ENCODE results near the gene CDH19.

The CDH19 gene, protein sequence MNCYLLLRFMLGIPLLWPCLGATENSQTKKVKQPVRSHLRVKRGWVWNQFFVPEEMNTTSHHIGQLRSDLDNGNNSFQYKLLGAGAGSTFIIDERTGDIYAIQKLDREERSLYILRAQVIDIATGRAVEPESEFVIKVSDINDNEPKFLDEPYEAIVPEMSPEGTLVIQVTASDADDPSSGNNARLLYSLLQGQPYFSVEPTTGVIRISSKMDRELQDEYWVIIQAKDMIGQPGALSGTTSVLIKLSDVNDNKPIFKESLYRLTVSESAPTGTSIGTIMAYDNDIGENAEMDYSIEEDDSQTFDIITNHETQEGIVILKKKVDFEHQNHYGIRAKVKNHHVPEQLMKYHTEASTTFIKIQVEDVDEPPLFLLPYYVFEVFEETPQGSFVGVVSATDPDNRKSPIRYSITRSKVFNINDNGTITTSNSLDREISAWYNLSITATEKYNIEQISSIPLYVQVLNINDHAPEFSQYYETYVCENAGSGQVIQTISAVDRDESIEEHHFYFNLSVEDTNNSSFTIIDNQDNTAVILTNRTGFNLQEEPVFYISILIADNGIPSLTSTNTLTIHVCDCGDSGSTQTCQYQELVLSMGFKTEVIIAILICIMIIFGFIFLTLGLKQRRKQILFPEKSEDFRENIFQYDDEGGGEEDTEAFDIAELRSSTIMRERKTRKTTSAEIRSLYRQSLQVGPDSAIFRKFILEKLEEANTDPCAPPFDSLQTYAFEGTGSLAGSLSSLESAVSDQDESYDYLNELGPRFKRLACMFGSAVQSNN

DNA sequence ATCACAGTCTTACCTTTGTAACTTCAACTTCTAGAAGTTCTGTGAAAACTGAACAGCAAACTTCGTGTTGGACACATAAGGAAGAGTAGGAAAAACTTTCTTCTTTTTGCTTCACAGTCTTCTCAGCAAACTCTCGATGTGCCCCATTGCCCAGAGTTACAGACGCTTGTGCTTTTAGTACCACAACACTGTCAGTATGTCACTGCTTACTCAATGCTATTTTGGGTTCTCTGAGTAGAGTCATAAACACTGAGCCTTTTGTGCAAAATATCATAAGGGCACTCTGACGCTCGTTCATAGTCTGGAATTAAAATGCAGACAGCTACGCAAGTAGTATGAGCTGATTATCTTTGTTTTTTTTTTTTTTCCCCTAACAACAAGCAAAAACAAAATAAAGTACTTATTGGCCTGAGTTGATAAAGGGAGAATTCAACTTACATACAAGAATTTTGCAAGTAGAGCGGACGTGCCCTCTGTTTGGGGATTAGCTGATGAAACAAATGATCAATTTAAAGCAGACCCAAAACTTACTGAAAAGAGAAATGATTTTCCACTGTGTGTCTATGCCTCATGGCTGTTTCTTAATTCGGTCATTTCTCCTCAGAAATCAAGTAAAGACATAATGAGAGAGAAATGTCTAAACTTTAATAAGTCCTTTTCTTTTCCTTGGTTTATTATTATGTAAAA is at the start of gene CDH19:
Gene CDH19 (minus strand): TSS at position 150 of the 687 bp plus-strand sequence. CDS start 31,886 bp downstream, outside the sequence.
- DNase-seq: no peak

DNA sequence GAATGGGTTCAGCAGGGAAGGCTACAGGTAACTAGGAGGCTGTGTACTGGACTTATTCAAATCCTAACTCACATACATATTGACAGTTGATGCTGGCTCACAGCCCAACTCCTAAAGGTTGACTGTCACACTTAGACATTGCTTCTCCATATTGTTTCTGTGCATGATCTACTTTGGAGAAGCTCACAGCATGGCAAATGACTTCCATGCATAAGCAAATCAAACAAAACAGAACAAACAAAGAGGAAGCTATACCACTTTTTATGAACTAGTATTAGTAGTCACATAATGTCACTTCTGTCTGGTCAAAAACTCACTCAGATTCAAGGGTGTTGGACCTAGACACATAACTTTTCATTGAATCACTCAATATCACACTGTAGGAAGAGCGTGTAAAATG is 43.8 kb upstream of the CDH19 start:
- no peak for DNase-seq

GRCh38 chr18:66646609-66647008 is 42.7 kb upstream of the CDH19 start:
- no peak for DNase-seq

DNA sequence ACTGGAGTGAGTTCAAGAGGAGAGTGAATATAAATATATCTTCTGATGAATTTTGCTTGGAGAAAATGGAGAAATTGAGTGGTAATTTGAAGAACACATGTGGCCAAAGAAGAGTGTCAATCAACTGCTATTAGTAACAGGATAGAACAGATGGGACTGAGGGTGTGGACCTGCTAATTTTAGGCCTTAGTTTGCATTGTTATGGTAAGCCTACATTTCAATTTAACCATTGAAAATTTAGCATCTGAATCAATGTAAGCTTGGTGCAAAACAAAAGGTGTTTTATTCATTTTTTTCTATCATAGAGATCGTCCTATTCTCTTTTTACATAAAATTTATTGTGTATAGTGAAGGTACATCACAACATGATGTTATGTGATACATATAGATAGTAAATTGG is 42.1 kb upstream of the CDH19 start:
- no peak for DNase-seq

DNA sequence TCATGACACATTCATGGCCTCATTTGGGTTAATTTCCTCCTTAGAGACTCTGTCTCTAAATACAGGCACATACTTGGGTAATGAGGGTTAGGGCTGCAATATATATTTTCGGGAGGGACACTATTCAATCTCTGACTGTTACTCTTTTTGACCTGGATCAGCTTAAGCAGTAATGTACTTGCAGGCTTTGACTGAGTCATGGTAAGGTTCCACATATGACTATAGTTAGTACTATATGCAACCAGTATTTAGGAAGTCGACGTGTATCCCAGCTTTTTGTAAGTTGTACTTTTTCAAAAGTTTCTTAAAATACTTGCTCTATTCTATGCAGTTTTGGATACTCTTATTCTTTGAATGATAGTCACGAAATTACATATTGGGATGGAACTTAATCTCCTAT is 37.2 kb upstream of the CDH19 start:
- DNase-seq: no peak

GRCh38 chr18:66640431-66640830 is 36.5 kb upstream of the CDH19 start:
- no peak for DNase-seq

GRCh38 chr18:66638856-66639629 is 35.2 kb upstream of the CDH19 start:
- no peak for DNase-seq

DNA sequence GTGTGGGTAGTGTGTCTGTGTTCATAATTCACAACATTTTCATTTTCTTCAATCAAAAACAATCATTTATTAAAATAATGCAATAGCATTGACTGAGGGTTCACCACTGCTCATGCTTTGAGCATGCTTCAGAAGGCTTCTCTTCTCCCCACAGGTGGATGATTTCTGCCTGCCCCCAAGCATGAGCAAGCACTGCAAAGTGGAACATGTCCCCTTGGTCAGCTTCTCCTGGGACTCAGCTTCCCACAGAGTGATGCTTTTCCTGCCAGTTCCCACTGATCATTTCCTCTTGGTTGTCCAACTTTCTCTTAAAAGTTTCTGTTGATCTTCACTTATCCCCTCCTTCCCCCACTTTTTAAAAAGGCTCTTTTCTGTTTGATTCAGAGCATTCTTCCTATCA is 31.5 kb upstream of the CDH19 start:
- DNase-seq: no peak

DNA sequence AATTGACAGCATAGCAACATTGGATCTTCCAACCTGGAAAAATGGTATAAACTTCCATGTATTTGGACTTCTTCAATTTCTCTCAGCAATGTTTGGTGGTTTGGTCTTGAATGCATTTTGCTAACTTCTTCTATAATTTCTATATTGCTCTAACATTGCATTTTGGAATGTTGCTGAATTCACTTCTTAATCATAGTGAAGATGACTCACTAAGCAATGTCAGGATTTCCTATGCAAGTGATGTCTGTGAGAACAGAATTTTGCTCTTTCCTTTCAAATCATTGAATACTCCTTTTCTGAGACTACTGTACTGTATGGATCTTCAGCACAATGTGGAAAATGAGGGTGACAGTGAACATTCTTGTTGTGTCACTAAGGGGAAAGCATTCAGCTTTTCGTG is 28.9 kb upstream of the CDH19 start:
- no peak for DNase-seq

DNA sequence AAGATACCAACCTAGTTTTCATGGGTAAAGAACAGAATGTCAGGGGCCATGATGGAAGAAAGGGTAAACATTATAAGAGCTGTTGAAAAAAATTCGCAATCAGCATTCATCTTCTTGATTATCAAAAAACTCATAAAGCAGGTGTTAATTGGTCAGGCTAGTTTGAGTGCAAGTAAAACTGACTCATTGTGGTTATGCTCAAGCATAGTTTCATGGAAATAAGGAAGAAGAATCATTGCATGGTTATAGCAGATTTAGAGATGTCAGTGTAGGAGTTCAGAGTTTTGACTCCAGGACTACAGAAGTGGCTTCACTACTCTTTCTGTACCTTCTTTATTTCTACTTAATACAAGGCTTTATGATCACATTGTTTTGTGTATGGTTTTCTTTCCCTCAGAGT is 26.9 kb upstream of the CDH19 start:
- DNase-seq: no peak

GRCh38 chr18:66623821-66624220 is 19.9 kb upstream of the CDH19 start:
- DNase-seq: no peak

GRCh38 chr18:66621816-66622576 is 18.1 kb upstream of the CDH19 start:
- no peak for DNase-seq

- peak; percentile 3 to 60 for DNase-seq
These were observed 12.7 kb upstream of the CDH19 start for GRCh38 chr18:66616523-66616983.

- no peak for DNase-seq
These were observed 11.3 kb upstream of the CDH19 start for GRCh38 chr18:66615176-66615575.

DNA sequence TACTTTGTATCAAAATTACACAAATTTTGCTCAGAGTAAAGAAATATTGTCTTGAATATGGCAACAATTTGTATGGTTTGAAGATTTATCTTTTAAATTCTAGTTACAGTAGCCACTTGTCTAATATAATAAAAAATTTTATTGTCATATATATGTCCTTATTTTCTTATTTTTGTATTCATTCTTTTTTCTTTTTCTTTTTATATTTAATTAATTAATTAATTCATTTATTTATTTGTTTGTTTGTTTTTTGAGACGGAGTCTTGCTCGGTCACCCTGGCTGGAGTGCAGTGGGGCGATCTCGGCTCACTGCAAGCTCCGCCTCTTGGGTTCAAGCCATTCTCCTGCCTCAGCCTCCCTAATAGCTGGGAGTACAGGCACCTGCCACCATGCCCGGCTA is 3.7 kb upstream of the CDH19 start:
- no peak for DNase-seq

DNA sequence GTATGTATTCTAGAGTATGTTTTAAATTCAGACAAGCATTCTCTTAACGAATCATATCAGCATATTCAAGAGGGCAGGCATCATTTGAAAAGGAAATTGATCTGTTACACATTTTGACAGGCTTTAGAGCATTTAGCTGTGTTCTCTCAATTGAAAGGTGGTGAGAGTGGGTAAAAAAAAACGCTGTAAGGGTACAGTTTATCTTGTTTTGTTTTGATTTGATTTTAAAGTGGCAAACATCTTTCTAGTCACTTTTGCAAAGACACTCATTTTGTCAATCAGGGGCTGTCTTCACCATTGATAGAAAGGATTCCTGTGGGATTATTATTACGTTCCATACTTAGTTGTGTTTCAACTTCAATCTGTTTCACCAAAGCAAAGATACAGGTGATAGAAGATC is 2.2 kb downstream of the CDH19 start:
- no peak for DNase-seq

- DNase-seq: no peak
These were observed 4.7 kb downstream of the CDH19 start for GRCh38 chr18:66599190-66599589.

GRCh38 chr18:66587430-66587829 is 16.5 kb downstream of the CDH19 start:
- DNase-seq: no peak

- DNase-seq: peak in 1 of 2 experiments; percentile 37
These were observed 21.7 kb downstream of the CDH19 start for GRCh38 chr18:66582211-66582610.

DNA sequence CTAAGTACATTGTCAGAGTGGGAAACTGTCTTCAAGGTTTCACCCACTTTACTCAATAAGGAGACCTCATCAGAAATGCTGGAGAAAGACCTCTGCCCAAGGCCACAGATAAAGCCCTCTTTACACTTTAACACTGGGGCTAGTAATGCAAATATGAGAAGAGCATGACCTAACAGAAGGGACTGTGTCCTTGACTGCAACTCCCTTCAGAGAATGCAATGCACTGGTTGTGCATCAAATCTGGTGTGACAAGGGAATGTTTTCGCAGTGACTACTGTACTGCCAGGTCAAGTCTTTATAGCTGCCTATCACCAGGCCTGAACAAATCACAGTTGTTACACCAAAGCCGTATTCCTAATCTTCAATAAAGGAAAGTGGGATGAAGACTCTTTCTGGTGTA is 28.6 kb downstream of the CDH19 start:
- DNase-seq: no peak

- no peak for DNase-seq
These were observed 32.0 kb downstream of the CDH19 start for GRCh38 chr18:66571845-66572244.

DNA sequence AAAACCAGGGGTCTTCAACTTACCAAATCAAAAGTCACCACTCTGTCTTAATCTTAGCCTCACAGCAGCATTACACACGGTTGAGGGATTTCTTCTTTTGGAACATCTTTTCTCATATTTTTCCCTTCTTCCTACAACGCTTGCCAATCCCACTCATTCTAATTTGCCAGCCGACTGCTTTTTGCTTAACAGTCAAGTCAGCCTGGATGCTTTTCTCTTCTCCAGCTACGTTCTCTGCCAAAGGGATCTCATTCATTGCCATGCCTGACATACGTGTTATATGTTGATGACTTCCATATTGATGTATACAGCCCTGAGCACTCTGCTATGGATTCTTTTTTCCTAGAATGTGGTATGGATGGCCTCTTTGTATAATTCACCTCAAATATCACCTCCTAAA is 37.3 kb downstream of the CDH19 start:
- DNase-seq: peak; percentile 41 to 73

Data from NCI-H446 (cell line).